Heart right ventricle (tissue), 16 donors: ENCODE results near the gene REG4. TPM values are rescaled to one million over a fixed set of nuclear protein-coding genes. Genes with fewer than 3 reads are reported as not detected.

Experiments
- ATAC-seq, 8 donors: fragments of 200-7000 bp; cut with Tn5 transposase; one replicate each; pipeline ENCODE4 v1.9.1; 2020; ENCODE audit warnings: mild to moderate bottlenecking in 8 of 8, moderate library complexity in 8 of 8, moderate number of reproducible peaks in 1 of 8
- DNase-seq, 2 donors: peaks; one replicate each; pipeline ENCODE4 v3.0.0-alpha.2; 2020
- H3K27ac ChIP-seq, 10 donors: fragments of 200-600 bp; sonication (generic) in 2 of 10; one replicate each; pipeline versions ENCODE4 v1.5.0 to v1.8.0; 2020 to 2022; ENCODE audit warnings: mild to moderate bottlenecking in 3 of 10
- H3K27me3 ChIP-seq, 7 donors: fragments of 200-600 bp; one replicate each; pipeline ENCODE4 v1.8.0; 2021 to 2022; ENCODE audit warnings: mild to moderate bottlenecking in 2 of 7
- H3K36me3 ChIP-seq, 9 donors: fragments of 200-600 bp; sonication (generic) in 1 of 9; one replicate each; pipeline versions ENCODE4 v1.5.0 to v1.8.0; 2020 to 2022; ENCODE audit warnings: mild to moderate bottlenecking in 2 of 9
- H3K4me1 ChIP-seq, 9 donors: fragments of 200-600 bp; sonication (generic) in 1 of 9; one replicate each; pipeline versions ENCODE4 v1.5.0 to v1.8.0; 2020 to 2022; ENCODE audit warnings: mild to moderate bottlenecking in 4 of 9
- H3K4me3 ChIP-seq, 10 donors: fragments of 200-600 bp; sonication (generic) in 2 of 10; one replicate each; pipeline versions ENCODE4 v1.5.0 to v1.8.0; 2020 to 2022; ENCODE audit warnings: mild to moderate bottlenecking in 7 of 10, moderate library complexity in 2 of 10
- H3K9me3 ChIP-seq, 11 donors: fragments of 200-600 bp in 10 of 11; sonication (generic) in 2 of 11; one replicate each; pipeline versions ENCODE4 v1.5.0 to v1.8.0; 2013 to 2022; ENCODE audit warnings: mild to moderate bottlenecking in 2 of 11, control low read depth in 1 of 11, moderate library complexity in 1 of 11
- CTCF ChIP-seq, 9 donors: fragments of 200-600 bp; sonication (generic) in 2 of 9; IDR thresholded peaks; one replicate each; pipeline versions ENCODE4 v1.5.0 to v1.8.0; 2021 to 2022; ENCODE audit warnings: antibody characterized with exemption in 9 of 9, mild to moderate bottlenecking in 5 of 9, moderate library complexity in 1 of 9
- WGBS, 2 donors: extraction: QIAGEN DNeasy Blood & Tissue Kit; methylation state at CpG; one replicate each; pipeline ENCODE4 v1.1.7; 2013; ENCODE audit warnings: inconsistent platforms in 1 of 2; 5-methylcytosine and 5-hydroxymethylcytosine counted together
- intact Hi-C, 10 donors: fragments of 100-400 bp; cut with DNase I; formaldehyde crosslinking; loops; one replicate each; pipeline versions ENCODE4 v1.11.1 to v1.14.2; 2022
- polyA plus RNA-seq, 2 donors: library from polyadenylated mRNA; stranded (reverse); fragments of 200-250 nt; gene quantifications; one replicate each; pipeline ENCODE4 v1.2.3, GENCODE V29; 2013
- total RNA-seq, 10 donors: library from RNA; stranded (reverse); fragmentation: NEBNext Ultra II Directional in 3 of 10; extraction: Animal tissue kit (Norgen Biotek cat#: 25700) in 3 of 10; gene quantifications; one replicate each; pipeline versions ENCODE4 v1.2.1 to v1.2.4, GENCODE V29; 2021 to 2023
- donor health status: Arrhythmogenic right ventricular cardiomyopathy.
- donor health status: ischemic (EF 13 %, LVEDD 7.1; RV severe dilation, severe dysfunction).
- donor health status: healthy with polysubstance abuse.
- donor health status: DM: no; HTN: yes; CAD: no.
- donor health status: DM: no; HTN: no; CAD: no.
- donor health status: ischemic (EF 25% LVEDD 6.9; RV normal size, moderate dysfunction).
- donor health status: ischemic (EF 25% LVEDD 5.7; RV mildly dilated, moderate dysfunction).
- donor health status: healthy.
- donor health status: DM: yes; HTN: yes; CAD: no.
- donor health status: Ischemic cardiomyopathy.
- donor health status: ischemic (EF 35%, LVEDD 5.7; RV mildly dilated, moderate dysfunction).
- donor health status: nonischemic (EF 11% LVEDD 7.7; RV severe dilation, severe dysfunction).
- donor health status: DM: yes; HTN: yes; CAD: no.
- donor health status: PGD.
- donor health status: ischemic (EF 29% LVEDD 5.4; RV normal size, mild dysfunction).
- donor health status: nonischemic (EF 23%, LVEDD 6.1; RV moderate dilation, normal function).

Gene REG4
- total and polyA plus RNA-seq, 12 donors: not detected

GRCh38 chr1:119797162-119797561 lies 14.1 kb downstream of the REG4 start:
- DNase-seq: no peak
- Histone ChIP-seq H3K9me3 (no peaks in the 10 kb centered on the region), H3K27me3 (peaks cover 0 to 3% (median 0%) of the 10 kb centered on the region in 7 donors), H3K4me1 (peaks cover 0 to 10% (median 0%) of the 10 kb centered on the region in 9 donors), H3K27ac (no peak overlapping the region), H3K36me3 (no peaks in the 10 kb centered on the region), H3K4me3 (no peak overlapping the region)
- ATAC-seq: no peak
- no peak for TF ChIP-seq CTCF (IDR thresholded peaks at IDR 0.05)
- intact Hi-C loops: no loop called here
- 59 to 73% methylated on average over 1 of the region's 1 CpG for WGBS, 2 donors

- Histone ChIP-seq H3K27me3 (peaks cover 0 to 10% (median 0%) of the 10 kb centered on the region in 7 donors), H3K4me1 (peaks cover 0 to 10% (median 0%) of the 10 kb centered on the region in 9 donors), H3K9me3 (no peaks in the 10 kb centered on the region), H3K4me3 (no peak overlapping the region), H3K27ac (no peak overlapping the region), H3K36me3 (no peaks in the 10 kb centered on the region)
- DNase-seq (no peak), ATAC-seq (no peak)
- no peak for TF ChIP-seq CTCF (IDR thresholded peaks at IDR 0.05)
- 84 to 85% methylated on average over 9 of the region's 9 CpGs for WGBS, 2 donors
- intact Hi-C loops: no loop called here
Measured at GRCh38 chr1:119795261-119796200, 15.7 kb downstream of the REG4 start.

GRCh38 chr1:119794876-119795240 lies 16.4 kb downstream of the REG4 start:
- Histone ChIP-seq H3K27me3 (peaks cover 0 to 10% (median 0%) of the 10 kb centered on the region in 7 donors), H3K36me3 (no peaks in the 10 kb centered on the region), H3K4me3 (no peak overlapping the region), H3K9me3 (no peaks in the 10 kb centered on the region), H3K4me1 (peaks cover 0 to 10% (median 0%) of the 10 kb centered on the region in 9 donors), H3K27ac (no peak overlapping the region)
- TF ChIP-seq CTCF (IDR thresholded peaks at IDR 0.05): no peak
- no peak for DNase-seq
- intact Hi-C loops: no loop called here
- 70 to 71% methylated on average over 3 of the region's 3 CpGs for WGBS, 2 donors
- no peak for ATAC-seq

- intact Hi-C loops: no loop called here
- no peak for ATAC-seq
- no peak for DNase-seq
- 55 to 68% methylated on average over 8 of the region's 8 CpGs for WGBS, 2 donors
- Histone ChIP-seq H3K4me1 (peaks cover 0 to 10% (median 0%) of the 10 kb centered on the region in 9 donors), H3K9me3 (no peaks in the 10 kb centered on the region), H3K36me3 (no peaks in the 10 kb centered on the region), H3K27ac (no peak overlapping the region), H3K4me3 (no peak overlapping the region), H3K27me3 (peaks cover 0 to 10% (median 0%) of the 10 kb centered on the region in 7 donors)
- no peak for TF ChIP-seq CTCF (IDR thresholded peaks at IDR 0.05)
Measured at GRCh38 chr1:119794230-119794875, 16.9 kb downstream of the REG4 start.
